HPDE6-E6E7 (cell line): ENCODE results near the gene PSD4.

Experiments used
- DNase-seq: peaks from one replicate; pipeline ENCODE4 v3.0.0; 2011; ENCODE audit warnings: missing footprints; ENCODE audit errors: extremely low spot score

Gene PSD4

DNA sequence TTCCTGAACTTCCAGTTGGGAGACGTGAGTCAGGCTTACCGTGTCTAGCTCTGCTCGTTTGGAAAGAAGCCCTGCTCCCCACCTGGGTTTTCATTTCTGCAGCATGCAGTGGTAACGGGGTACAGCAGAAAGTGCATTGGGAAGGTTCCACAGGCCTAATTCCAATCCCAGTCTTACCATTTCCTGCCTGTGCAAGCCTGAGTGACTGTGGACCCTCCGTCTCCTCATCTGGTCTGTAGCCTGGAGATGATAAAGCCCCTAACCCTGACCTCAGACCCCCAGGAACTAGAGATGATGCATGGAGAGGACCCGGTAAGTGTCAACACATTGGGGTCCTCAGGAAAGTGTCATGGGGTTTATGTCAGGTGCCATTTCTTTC is 5.8 kb upstream of the PSD4 start:
- no peak for DNase-seq

DNA sequence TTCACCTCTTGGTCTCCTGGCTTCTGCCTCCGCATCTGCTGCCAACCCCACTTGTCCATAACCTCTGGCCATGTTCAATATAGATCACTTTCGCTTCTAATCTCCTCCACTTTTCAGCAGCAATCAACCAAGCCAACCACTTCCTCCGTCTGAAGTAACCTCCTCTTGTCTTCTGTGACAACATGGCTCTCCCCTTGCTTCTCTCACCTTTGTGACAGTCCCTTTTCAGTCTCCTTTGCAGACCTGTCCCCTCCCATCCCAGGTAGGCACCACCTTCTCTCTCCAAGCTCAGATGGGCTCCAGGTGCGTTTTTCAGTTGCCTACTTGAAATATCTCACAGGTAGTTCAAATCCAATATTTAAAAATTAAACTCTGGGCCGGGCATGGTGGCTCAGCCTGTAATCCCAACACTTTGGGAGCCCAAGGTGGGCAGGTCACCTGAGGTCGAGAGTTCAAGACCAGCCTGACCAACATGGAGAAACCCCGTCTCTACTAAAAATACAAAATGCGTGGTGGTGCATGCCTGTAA is 4.7 kb upstream of the PSD4 start:
- no peak for DNase-seq

DNA sequence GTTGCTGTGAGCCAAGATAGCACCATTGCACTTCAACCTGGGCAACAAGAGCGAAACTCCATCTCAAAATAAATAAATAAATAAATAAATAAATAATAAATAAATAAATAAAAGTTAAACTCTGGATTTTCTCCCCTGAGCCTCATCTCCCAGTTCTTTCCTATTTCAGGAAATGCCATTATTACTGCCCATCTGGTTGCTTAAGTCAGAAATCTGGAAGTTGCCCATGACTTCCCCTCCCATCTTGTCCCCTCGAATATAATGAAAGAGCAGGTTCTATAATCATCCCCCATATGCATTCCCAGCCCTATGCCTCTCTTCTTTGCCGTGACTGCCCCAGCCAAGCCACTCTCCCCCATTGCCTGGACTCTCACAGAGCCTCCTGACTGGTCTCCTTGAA is 4.2 kb upstream of the PSD4 start:
- no peak for DNase-seq

DNA sequence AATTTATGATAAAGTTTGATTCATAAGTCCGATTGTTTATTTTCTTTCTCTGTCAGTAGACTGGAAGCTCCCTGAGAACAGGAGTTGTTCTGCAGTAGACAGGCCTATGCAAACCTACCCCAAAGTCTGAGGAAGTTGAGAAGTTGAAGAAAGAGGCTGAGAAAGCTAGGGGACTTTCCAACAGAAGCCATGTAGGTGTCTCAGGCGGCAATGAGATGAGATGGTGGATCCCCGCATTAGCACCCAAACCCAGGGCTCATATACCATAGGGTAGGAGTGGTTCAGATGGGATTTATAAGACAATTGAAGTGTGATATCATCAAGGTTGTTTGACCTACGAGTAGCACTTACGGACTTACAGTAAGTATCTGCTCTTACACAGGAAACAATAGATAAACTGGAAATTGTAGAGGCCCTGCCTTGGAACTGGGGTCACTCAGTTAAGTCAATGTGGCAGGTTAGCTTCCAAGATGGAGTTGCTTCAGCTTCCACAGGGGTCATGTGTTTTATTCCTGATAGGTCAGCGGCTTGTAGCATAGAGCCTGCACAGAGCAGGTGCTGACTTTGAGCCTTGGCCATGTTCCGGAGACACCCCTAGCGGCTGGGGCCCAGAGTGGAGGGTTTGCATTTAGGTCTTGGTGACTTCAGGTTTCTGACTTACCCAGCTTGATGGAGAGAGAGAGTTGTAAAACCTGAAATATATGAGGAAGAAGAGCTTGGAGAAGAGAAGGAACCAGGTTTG is 2.3 kb upstream of the PSD4 start:
- no peak for DNase-seq

DNA sequence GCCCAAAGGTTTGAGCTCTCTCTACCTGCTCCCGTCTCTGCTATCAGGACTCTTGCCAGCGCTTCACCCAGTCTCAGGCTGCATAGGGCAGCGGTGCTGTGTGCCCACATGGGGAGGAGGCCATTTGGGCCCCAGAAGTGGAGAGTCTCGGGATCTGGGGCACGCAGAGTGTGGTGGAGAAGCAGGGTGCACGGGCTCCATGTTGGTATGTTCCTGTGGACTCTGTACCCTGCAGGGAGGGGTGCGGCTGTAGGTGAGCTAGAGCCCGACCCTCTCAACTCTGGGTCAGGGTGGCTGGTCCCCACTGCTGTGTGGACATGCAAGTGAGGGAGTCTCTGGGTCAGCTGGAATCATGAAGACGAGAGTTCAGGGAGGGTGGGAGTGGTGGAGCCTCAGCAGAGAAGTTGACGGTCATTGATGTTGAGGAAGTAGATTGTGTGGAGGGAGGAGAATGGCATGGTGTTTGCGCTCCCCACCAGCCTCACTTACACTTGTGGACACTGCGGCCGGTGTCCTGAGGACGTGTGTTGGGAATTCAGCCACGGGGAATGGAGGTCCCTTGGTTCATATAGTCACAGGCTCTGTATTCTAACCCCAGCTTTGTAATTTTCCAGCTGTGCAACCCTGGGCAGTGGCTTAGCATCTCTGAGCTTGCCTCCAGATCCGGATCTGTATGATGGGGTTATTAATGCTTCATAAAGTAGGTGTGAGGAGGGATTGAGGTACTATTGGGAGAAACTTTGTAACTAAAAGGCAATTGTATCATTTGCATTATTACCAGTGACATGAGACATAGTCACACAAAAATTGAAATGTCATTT is 840 bp upstream of the PSD4 start:
- DNase-seq, result no peak

DNA sequence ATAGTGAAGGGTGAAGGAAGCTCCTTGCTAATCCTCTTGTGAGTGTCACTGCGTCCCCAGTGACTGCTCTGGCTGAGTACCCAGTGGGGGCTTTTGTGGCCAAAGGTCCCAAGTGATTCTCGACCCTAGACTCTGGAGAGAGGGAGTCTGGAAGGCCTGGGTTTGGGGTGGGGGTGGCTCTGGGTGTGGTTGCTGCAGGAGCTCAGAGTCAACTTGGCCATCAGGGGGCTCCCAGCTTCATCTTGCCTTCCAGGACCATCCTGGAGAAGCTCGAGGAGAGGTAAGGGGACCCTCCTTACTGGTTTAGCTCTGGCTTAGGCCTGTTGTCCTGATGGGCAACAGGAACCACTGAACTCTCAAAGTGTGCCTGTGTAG is 592 bp downstream of the PSD4 start:
- DNase-seq, result no peak

DNA sequence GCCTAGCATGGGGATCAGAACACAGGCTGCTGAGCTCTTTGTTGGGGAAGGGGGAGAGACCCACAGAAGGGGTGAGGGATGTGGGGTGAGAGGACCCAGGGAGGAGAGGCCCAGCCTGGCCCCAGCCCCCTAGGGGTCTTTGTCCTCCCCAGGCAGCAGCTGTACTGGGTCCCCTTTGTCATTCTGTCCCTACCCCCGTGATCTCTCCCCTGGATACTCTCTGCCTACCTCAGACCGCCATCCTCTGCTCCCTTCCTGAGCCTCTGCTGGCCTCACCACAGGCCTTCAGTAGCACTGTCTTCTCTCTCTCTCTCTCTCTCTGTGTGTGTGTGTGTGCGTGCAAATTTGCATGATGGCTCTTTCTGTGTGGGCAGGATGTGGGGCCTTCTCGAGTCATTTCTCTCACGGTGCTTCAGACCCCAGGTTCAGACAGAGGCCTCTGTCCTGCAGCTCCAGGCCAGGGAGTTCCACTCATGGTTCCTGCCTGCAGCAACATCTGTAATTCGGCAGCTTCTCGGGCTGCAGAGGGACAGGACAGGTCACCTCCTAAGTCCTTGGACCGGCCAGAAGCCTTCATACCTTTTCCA is 1.4 kb downstream of the PSD4 start:
- no peak for DNase-seq

DNA sequence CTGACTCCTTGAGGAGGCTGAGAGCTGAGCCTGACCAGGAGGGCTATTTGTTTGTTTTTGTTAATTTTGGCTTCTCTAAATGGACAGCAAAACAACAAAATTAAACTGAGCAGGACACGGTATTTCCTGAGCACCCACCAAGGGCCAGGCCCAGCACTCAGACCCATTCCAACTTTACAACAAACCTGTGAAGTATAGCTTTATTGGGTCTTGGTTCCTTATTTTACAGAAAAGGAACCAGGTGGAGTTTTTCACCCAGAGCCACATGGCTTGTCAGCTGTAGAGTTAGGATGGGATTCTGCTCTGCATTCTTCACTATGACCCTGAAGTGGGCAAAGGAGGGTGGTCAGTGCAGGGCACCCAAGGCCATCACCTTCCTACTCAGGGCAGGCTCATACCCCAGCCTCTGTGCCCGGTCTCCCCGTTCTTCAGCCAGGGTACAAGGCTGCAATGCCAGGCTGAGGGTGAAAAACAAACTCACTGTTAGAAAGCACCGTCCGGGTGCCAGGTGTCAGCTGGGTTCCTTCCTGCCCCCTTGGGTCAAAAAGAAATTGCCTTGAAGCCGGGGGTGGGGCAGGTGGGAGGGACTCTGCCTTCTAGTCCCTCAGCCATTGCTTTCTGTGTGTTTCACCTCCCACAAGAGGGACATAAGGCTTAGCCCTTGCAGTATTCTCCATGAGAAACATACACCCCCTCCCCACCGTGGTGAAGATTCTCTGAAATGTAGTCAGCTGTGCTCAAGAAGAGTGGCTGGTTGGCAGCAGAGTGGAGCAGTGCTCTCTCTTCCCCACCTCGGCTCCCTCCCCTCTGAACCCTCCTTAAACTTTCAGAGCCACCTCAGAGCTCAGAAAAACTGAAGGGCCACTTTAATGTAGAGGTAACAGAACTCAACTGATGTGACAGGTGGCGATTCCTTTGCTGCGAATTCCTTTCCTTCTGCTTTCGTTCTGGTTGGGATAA is 2.2 kb downstream of the PSD4 start:
- no peak for DNase-seq

DNA sequence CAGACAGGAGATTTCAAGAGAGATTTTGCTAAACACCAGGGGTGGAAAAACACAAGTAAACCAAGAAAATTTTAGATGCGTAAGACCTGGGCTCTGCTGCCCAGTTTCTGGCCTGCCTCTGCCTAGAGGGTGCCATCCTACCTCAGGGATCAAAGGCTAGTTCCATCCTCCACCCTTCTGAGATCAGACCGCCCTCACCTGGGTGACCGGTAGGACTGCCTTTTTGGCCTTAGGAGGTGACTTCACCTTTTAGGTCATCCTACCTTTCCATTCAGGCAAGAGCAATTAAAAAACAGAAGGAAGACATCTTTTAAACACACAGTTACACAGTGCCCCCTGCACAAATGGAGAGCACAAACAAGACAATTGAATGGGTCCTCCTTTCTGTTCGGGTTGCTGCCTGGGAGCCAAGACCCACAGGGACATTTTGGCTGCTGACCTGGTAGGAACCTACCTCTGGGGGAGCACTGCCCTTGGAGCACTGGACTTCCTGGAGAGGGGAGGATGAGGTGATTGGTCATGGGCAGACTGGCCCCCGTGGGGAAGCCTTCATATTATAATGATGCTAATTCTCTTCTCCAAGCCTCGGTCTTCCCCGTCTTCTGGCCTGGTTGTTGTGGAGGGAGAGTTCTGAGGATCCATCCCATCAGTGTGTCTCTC is 3.1 kb downstream of the PSD4 start:
- DNase-seq, result no peak

DNA sequence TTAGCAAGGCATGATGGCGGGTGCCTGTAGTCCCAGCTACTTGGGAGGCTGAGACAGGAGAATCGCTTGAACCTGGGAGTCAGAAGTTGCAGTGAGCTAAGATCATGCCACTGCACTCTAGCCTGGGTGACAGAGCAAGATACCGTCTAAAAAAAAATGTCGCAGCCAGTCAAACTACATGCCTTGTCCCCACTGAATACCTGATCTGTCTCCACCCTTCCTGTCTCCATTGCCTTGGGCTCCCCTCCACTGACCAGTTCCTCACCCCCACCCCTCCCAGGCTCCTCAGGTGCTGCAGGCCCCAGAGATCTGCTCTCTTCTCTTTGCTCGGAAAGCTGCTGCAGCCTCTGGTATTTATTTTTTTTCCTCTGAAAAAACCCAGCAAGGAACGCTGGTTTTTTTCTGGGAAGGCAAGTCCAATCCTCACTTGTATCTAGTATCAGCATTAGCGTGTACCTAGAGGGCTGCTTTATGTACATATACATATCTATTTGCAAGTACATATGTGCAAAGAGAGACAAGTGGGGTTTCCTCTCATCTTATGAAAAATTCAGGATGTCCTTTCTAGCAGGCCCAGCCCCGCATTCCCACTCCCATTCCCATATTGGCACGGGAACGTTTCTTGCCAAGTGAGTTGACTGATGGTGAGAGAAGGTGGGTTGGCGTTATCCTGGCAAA is 4.4 kb downstream of the PSD4 start:
- DNase-seq, result no peak

DNA sequence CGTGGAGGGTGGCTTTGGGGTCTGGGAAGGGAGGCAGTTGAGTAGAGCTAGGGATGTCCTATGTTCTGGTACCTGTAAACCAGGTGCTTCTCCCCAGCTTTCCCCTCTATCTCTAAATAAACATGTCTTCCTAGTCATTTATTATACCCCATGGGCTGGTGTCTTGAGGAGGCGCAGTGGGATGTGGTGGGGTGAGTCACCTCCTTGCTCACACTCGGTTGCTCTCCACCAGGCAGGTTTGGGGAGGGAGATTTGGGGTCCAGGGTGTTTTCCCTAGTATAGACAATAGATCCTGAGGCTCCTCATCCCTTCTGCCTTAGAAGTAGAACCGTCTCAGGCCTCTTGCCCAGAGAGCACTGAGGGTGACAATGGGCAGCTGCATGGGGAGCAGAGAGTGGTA is 5.1 kb downstream of the PSD4 start:
- no peak for DNase-seq

DNA sequence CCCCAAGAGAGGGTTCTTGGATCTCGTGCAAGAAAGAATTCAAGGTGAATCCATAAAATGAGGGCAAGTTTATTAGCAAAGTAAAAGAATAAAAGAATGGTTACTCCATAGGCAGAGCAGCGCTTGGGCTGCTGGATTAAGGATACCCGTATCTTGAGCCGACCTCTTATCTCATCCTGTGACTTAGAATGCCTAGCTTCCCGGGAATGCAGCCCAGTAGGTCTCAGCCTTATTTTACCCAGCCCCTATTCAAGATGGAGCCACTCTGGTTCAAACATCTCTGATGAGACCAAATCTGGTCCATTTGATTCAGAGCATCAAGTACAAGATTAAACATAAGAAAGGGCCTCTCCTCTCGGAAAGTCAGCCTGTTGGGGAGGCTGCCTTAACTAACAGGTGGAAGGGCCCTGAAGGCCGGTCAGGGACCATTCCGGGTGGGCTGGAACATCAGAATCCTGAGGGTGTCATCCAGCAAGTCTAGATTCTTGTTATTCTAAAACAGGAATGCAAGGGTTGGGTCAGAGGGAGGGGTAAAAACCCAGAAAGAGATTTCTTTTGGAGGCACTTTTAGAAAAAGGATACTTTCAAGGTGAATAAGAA is 5.8 kb downstream of the PSD4 start:
- no peak for DNase-seq

DNA sequence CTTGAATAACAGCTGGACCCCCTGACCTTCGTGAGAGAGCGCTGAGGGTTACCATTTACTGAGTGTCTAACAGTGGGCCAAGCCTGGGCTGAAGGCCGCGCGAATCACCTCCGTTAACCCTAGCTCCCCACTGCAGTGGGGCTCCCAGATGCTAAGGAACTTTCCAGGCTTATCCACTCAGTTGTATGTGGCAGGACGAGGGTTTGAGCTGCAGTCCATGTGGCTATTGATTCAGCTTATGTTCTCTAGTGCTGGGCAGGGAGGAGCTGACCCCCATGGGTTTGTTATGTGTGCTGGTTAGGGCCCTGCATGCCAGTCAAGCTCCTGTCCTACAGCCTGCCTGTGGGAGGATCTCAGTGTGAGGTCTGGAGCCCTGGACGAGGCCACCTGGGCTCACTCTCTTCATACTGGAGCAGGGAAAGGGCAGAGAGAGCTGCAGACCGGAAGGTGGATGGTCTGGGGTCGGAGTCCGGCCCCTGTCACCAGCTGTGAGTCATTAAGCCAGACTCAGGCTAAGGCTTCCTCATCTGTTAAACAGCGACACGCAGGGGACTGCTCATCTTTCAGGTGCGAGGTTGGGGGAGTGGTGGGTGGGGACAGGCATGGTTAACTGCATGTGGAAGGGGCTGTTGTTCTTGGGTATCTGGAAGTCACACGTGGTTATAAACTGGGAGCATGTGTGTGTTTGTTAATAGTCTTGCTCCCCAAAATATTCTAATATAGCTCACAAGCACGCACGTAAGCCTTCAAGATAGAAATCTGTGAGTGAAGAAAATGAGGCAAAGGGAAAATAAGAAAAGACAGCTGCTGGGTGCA is 6.6 kb downstream of the PSD4 start:
- no peak for DNase-seq

DNA sequence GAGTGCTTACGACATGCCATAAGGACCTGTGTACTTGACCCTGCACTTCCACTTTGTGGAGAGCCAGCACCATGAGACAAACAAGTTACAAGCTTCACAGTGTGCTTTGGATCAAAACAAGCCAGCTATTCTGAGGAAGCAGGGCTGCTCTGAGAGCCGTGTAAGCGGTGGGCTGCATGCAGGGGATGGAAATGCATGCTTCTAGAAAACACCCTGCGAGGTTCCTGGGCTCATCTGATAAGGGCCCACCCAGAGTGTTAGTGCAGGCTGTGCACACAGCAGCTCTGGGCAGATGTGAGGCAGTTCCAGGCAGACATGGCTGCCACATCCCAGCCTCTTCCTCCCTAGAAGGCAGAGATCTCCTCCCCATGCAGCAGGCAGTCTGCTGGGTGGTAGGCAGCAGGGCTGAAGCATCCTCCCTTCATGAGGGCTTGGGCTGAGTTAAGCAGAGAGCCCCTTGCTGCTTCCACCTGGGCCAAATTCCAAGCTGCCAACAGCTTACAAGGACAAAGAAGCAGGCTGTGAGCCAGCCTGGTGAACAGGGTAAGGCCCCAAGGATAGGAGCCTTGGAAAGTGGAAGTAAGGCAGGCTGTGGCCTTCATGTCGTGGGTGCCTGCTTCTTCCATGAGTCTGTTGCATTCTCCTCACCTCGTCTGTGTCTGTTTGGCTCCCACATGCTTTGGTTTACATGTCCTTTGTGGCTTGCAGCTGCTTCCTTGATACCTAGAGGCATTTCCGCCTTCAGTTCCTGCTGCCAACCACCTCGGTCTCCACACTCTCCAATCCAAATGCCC is 7.7 kb downstream of the PSD4 start:
- DNase-seq, result no peak

DNA sequence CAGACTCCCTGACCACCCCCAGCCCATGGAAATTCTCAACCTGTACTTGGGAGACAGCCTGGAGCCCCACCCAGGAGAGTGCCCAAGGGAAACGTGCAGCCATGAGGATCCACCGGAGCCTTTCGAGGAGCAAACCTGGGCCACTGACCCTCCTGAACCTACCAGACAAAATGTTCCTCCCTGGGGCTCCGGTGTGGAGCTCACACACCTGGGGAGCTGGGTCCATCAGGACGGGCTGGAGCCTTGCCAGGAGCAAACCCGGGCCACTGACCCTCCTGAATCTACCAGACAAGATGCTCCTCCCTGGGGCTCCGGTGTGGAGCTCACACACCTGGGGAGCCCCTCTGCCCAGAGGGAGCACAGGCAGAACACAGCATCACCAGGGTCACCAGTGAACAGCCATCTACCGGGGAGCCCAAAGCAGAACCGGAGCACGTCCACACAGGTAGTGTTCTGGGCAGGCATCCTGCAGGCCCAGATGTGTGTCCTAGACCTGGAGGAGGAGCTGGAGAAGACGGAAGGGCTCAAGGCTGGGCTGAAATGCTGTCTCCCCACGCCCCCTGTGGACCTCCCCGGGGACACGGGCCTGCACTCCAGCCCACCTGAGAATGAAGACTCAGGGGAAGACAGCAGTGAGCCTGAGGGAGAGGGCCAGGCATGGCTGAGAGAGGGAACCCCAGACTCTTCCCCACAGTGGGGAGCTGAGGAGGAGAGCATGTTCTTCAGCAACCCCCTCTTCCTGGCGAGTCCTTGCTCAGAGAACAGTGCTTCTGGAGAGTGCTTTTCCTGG is 8.9 kb downstream of the PSD4 start:
- DNase-seq, result no peak

DNA sequence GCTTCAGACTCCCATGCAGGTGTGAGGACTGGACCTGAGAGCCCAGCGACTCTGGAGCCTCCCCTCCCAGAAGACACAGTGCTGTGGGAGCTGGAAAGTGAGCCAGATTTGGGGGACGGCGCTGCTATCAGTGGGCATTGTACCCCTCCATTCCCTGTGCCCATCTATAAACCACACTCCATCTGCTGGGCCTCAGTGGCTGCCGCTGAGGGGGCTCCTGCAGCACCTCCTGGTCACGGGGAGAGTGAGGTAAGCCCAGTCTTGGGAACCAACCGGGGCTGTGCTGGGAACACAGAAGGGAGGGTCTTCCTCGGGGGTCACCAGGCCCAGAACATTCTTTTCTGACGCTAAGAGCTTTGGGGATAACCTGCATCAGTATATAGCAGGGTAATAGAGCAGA is 9.5 kb downstream of the PSD4 start:
- DNase-seq, result no peak

DNA sequence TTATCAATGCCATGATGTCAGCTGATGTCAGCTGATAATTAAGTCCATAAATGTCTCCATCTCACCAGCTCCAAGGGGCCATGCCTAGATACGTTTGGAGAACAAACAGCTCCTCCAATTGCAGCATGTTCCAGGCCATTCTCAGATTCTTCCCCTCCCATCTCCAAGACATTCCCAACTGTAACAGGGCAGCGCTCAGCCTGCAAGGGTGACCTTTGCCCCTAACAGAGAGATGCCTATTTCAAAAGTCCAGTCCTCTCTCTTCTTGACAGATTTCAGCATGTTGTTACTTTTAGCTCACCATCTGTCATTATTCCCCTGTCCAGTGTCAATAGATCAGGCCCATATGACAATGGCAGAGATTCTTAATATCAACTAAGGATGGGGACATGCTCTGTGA is 9.9 kb downstream of the PSD4 start:
- no peak for DNase-seq
